Ramos (cell line): ENCODE data around the gene KDM4B.

Experiments used
- in situ Hi-C: fragments of 300-500 bp; cut with MboI; formaldehyde crosslinking; loops from one replicate; pipeline ENCODE4 v1.14.3; 2022; ENCODE audit warnings: low sequenced_read_pairs; ENCODE audit not compliant: unreplicated experiment

Gene KDM4B

GRCh38 chr19:4983346-4984105 lies 14.6 kb downstream of the KDM4B start:
- in situ Hi-C loops, result no loop called here

GRCh38 chr19:4984106-4984380 lies 15.1 kb downstream of the KDM4B start:
- in situ Hi-C loops, result no loop called here

- in situ Hi-C loops, result no loop called here
Measured at GRCh38 chr19:4984438-4984990, 15.6 kb downstream of the KDM4B start.

GRCh38 chr19:4985551-4985991 lies 16.7 kb downstream of the KDM4B start:
- in situ Hi-C loops, result no loop called here

GRCh38 chr19:4986056-4986455 lies 17.1 kb downstream of the KDM4B start:
- in situ Hi-C loops, result no loop called here

GRCh38 chr19:4986471-4986891 lies 17.6 kb downstream of the KDM4B start:
- in situ Hi-C loops, result no loop called here

GRCh38 chr19:4987256-4987655 lies 18.3 kb downstream of the KDM4B start:
- in situ Hi-C loops, result no loop called here

- in situ Hi-C loops, result no loop called here
Measured at GRCh38 chr19:4987692-4988370, 18.9 kb downstream of the KDM4B start.

- in situ Hi-C loops, result no loop called here
Measured at GRCh38 chr19:4988770-4989251, 19.9 kb downstream of the KDM4B start.

- in situ Hi-C loops, result no loop called here
Measured at GRCh38 chr19:4990306-4990705, 21.4 kb downstream of the KDM4B start.

- in situ Hi-C loops, result no loop called here
Measured at GRCh38 chr19:4991538-4991937, 22.6 kb downstream of the KDM4B start.

GRCh38 chr19:4991996-4992698 lies 23.2 kb downstream of the KDM4B start:
- in situ Hi-C loops, result no loop called here

GRCh38 chr19:4993683-4994082 lies 24.8 kb downstream of the KDM4B start:
- in situ Hi-C loops, result no loop called here

- in situ Hi-C loops, result no loop called here
Measured at GRCh38 chr19:4996701-4997100, 27.8 kb downstream of the KDM4B start.

GRCh38 chr19:4997297-4997696 lies 28.4 kb downstream of the KDM4B start:
- in situ Hi-C loops, result no loop called here

- in situ Hi-C loops, result no loop called here
Measured at GRCh38 chr19:5000120-5000611, 31.3 kb downstream of the KDM4B start.

- in situ Hi-C loops, result no loop called here
Measured at GRCh38 chr19:5001615-5002014, 32.7 kb downstream of the KDM4B start.

GRCh38 chr19:5002143-5002542 lies 33.2 kb downstream of the KDM4B start:
- in situ Hi-C loops, result no loop called here

- in situ Hi-C loops, result no loop called here
Measured at GRCh38 chr19:5003781-5004180, 34.9 kb downstream of the KDM4B start.

GRCh38 chr19:5005096-5005495 lies 36.2 kb downstream of the KDM4B start:
- in situ Hi-C loops, result no loop called here

- in situ Hi-C loops, result no loop called here
Measured at GRCh38 chr19:5006201-5006600, 37.3 kb downstream of the KDM4B start.
